Measurements from ENCODE around the gene ZP4. TPM values are rescaled to one million over a fixed set of nuclear protein-coding genes. Genes with fewer than 3 reads are reported as not detected.

Gene ZP4
- total and polyA plus RNA-seq, 9 of the 15 experiments (the other 6 are each of a cell fraction or from before 2014, with no cell fraction given), result not detected

DNA sequence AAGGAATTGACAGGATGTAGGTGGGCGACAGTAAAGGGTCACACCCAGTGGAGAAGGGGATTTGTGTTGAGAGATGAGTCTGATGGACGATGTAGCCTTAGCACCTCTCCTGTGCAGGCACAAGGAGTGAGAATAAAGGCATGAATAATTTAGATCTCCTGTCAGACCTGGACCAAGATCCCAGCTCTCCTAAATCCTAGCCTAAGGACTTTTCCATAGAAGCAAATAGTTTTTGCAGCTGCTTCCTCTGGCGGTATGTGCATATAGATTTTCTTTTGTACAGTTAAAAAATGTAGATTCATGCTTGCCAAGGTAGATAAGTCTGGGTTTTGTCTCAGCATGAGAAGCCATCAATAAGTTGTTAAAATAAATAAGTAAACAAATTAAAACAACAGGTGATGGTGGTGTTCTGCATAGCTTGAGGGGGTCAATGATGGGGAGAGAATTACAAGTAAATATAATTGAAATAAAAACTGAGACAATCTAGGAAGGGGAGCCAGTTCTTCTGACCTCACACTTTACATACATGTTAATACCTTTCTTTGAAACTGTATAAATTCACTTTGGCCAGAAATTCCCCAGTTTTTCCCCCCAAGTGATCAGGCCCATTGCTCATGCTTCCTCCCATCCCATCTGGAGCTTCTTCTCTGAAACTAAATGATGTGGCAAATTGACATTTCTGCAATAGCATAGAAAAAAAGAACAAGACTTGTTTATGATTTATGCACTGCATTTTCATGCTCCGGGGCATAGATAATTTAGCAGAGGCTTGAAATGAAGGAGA is 12.4 kb upstream of the ZP4 start (continued):
- TF ChIP-seq ESRRA (IDR thresholded peaks at IDR 0.05; ENCODE audit: borderline replicate concordance, low read depth), result no peak
- TF ChIP-seq ZKSCAN1 (IDR thresholded peaks at IDR 0.05; ENCODE audit: low read depth, low read length), result no peak
- TF ChIP-seq ZC3H11A (IDR thresholded peaks at IDR 0.05; ENCODE audit: low read depth, low read length), result no peak
- TF ChIP-seq NCOA4 (IDR thresholded peaks at IDR 0.05; ENCODE audit: partially characterized antibody), result no peak
- no peak for TF ChIP-seq ZNF184 (CRISPR knock-in tag; IDR thresholded peaks at IDR 0.05)
- no peak for TF ChIP-seq ZNF174 (CRISPR knock-in tag; IDR thresholded peaks at IDR 0.05)
- no peak for TF ChIP-seq SOX6 (IDR thresholded peaks at IDR 0.05)
- TF ChIP-seq NFYB (IDR thresholded peaks at IDR 0.05; ENCODE audit: extremely low read depth, insufficient read length), result no peak

DNA sequence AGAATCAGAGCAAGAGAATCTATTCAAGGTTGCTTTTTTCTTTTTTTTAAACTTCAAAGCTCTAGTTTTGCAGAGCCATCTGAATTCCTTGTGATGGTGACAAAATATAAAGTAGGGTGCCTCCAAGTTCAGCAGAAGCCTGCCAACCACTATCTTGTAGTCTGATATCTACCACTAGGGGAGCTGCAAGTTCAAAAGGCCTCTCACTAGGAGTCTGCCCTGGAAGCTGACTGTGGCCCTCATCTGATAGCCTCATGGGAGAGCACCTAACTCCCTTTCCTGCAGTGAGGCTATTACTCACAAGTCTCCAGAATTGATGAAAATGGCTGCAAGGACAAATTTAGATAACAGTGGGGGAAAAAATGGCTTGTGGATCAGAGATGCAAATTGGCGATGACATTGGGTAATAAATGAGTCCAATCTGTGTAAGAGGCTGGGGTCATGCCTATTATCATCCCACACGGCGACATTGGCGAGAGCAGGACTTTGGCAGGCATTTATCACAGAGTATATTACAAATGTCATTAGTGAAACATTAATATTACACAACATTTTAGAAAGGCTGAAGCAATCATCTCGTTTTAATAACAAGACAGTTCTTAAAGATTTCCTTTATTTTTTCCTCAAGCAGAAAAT is 10.7 kb upstream of the ZP4 start:
- H3K9me3 ChIP-seq (replicated peaks; ENCODE audit: control insufficient read depth, insufficient read depth, low read depth, low read length), result peaks cover 4% of the 10 kb centered on the region; the same call in 1 of the 2 replicates
- ATAC-seq (peak; percentile 31; the same call in 1 of the 3 replicates), DNase-seq (ENCODE audit: extremely low read depth in 1 of 4, low spot score in 3 of 4) (peak; percentile 2 to 29 (median 18)), FAIRE-seq (no peak)
- no peaks in the 10 kb centered on the region for H3K36me3 ChIP-seq (ENCODE audit: control insufficient read depth, insufficient read depth, low read length)
- no peaks in the 10 kb centered on the region for H3K9me1 ChIP-seq (ENCODE audit: control insufficient read depth, insufficient read depth, low read length)
- H4K20me1 ChIP-seq (replicated peaks; ENCODE audit: control insufficient read depth, insufficient read depth, low read length), result no peaks in the 10 kb centered on the region
- no peaks in the 10 kb centered on the region for H3K79me2 ChIP-seq (ENCODE audit: control insufficient read depth, insufficient read depth, low read length)
- no peaks in the 10 kb centered on the region for H3K4me1 ChIP-seq (replicated peaks in 1 of 2; ENCODE audit: control insufficient read depth in 2 of 2, insufficient read depth in 2 of 2, low read length in 2 of 2)
- no peak overlapping the region for H2AFZ ChIP-seq (ENCODE audit: low read depth, low read length)
- TF ChIP-seq, protein P1, sequence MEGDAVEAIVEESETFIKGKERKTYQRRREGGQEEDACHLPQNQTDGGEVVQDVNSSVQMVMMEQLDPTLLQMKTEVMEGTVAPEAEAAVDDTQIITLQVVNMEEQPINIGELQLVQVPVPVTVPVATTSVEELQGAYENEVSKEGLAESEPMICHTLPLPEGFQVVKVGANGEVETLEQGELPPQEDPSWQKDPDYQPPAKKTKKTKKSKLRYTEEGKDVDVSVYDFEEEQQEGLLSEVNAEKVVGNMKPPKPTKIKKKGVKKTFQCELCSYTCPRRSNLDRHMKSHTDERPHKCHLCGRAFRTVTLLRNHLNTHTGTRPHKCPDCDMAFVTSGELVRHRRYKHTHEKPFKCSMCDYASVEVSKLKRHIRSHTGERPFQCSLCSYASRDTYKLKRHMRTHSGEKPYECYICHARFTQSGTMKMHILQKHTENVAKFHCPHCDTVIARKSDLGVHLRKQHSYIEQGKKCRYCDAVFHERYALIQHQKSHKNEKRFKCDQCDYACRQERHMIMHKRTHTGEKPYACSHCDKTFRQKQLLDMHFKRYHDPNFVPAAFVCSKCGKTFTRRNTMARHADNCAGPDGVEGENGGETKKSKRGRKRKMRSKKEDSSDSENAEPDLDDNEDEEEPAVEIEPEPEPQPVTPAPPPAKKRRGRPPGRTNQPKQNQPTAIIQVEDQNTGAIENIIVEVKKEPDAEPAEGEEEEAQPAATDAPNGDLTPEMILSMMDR (IDR thresholded peaks at IDR 0.05 in 2 of 3, conservative IDR thresholded peaks at IDR 0.05 in 1 of 3; ENCODE audit: insufficient read depth in 2 of 3, low read depth in 1 of 3, low read length in 3 of 3), result 0 out of 6 replicates have a peak, but pooled peaks of 1 of the 3 experiments have one; percentile 25
- TF ChIP-seq SMARCE1 (IDR thresholded peaks at IDR 0.05), result no peak
- no peak for TF ChIP-seq ZNF766 (CRISPR knock-in tag; conservative IDR thresholded peaks at IDR 0.05)
- TF ChIP-seq DIDO1 (tag; IDR thresholded peaks at IDR 0.05; ENCODE audit: low read depth), result no peak
- TF ChIP-seq ZNF561 (CRISPR knock-in tag; conservative IDR thresholded peaks at IDR 0.05), result no peak
- no peak for TF ChIP-seq DNMT1 (IDR thresholded peaks at IDR 0.05)
- no peak overlapping the region for H3K4me3 ChIP-seq
- BruUV-seq (replicated peaks), result no TSS peak
- no peaks in the 10 kb centered on the region for H3K27me3 ChIP-seq (ENCODE audit: control insufficient read depth in 2 of 2, insufficient read depth in 2 of 2, low read length in 2 of 2)
- ChIA-PET POLR2A (interaction anchor here (0.6 kb wide), 1 partner anchor 21 kb away, joined by 3 read pairs; no protein-coding TSS in a partner anchor), CTCF (ENCODE audit: low intra/inter-chr PET ratio) (no interaction called here)
- H3K27ac ChIP-seq (ENCODE audit: extremely low read depth, low read depth, low read length), result no peak overlapping the region
- in situ Hi-C loops (cut with MboI), result no loop called here
- no peak overlapping the region for H3K4me2 ChIP-seq (ENCODE audit: insufficient read depth, low read length)
- WGBS (ENCODE audit: insufficient coverage, low coverage, missing lambda C conversion rate), result 1% methylated on average over 5 of the region's 5 CpGs
- H3K9ac ChIP-seq (ENCODE audit: insufficient read depth in 1 of 2, low read depth in 2 of 2, low read length in 2 of 2), result no peak overlapping the region
- intact Hi-C loops (cut with micrococcal nuclease), result no loop called here

Data from K562 (cell line).